Measurements from ENCODE around the gene SLC41A1.
"Not testable (repeated sequence)": the region's sequence is repeated elsewhere in the genome, so short reads cannot be mapped to it uniquely, and the experiment has no call there.

SLC41A1 gene

DNA sequence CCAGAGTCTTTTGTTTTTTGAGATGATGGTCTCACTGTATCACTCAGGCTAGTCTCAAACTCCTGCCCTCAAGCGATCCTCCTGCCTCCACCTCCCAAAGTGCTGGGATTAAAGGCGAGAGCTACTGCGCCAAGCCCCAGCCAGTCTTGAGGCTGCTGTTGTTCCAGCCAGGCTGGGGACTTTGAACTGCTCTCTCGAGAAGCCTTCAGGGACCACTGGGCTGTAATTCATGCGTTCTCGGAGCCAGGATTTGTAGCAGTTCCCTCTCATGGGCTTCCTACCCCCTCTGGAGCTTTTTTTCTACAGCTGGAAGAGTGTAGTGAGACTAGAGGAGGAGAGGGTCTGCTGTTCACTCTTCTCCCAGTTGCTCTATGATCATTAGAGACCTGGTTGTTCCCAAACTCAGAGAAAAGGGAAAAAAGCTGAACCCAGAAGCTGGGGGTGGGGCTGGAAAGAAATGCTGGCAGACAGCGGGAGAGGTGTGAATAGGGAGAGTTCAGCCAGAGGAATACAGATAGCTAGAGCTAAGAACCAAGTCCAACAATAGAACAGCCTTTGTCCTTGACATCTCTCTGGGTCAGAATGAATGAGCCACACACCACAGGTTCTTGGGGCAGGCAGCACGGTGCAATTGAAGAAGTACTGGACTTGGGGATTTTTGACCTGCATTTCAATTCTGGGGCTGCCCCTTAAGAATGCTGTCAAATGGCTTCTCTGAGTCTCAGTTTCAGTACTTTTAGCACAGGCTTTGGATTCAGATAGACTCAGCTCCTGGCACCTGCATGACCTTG, 13.2 kb upstream of the SLC41A1 start:
- H4K20me1 ChIP-seq (ENCODE audit: insufficient read depth, low read length), result no peaks in the 10 kb centered on the region
- peaks cover 26% of the 10 kb centered on the region for H3K36me3 ChIP-seq (replicated peaks; ENCODE audit: low read depth, low read length)
- peak overlapping the region; percentile 84 for H3K27ac ChIP-seq (ENCODE audit: low read length)
- no peak overlapping the region for H2AFZ ChIP-seq (ENCODE audit: low read depth, low read length)
- H3K79me2 ChIP-seq (ENCODE audit: low read length), result peaks cover 38% of the 10 kb centered on the region
- peak overlapping the region; percentile 62 for H3K9ac ChIP-seq (ENCODE audit: low read length)
- H3K9me3 ChIP-seq (ENCODE audit: insufficient read depth, low read length), result peaks cover 24% of the 10 kb centered on the region
- H3K27me3 ChIP-seq (ENCODE audit: low read depth, low read length), result no peaks in the 10 kb centered on the region
- peaks cover 51% of the 10 kb centered on the region for H3K4me1 ChIP-seq (ENCODE audit: low read length)
- peak overlapping the region; percentile 55 for H3K4me3 ChIP-seq (ENCODE audit: low read length)
- peak overlapping the region; percentile 71 for H3K4me2 ChIP-seq (ENCODE audit: low read length)
- no peak for TF ChIP-seq EZH2phosphoT487 (IDR thresholded peaks at IDR 0.05; ENCODE audit: low read depth)
- TF ChIP-seq, protein P1, sequence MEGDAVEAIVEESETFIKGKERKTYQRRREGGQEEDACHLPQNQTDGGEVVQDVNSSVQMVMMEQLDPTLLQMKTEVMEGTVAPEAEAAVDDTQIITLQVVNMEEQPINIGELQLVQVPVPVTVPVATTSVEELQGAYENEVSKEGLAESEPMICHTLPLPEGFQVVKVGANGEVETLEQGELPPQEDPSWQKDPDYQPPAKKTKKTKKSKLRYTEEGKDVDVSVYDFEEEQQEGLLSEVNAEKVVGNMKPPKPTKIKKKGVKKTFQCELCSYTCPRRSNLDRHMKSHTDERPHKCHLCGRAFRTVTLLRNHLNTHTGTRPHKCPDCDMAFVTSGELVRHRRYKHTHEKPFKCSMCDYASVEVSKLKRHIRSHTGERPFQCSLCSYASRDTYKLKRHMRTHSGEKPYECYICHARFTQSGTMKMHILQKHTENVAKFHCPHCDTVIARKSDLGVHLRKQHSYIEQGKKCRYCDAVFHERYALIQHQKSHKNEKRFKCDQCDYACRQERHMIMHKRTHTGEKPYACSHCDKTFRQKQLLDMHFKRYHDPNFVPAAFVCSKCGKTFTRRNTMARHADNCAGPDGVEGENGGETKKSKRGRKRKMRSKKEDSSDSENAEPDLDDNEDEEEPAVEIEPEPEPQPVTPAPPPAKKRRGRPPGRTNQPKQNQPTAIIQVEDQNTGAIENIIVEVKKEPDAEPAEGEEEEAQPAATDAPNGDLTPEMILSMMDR (IDR thresholded peaks at IDR 0.05; ENCODE audit: low read depth, low read length), result no peak

DNA sequence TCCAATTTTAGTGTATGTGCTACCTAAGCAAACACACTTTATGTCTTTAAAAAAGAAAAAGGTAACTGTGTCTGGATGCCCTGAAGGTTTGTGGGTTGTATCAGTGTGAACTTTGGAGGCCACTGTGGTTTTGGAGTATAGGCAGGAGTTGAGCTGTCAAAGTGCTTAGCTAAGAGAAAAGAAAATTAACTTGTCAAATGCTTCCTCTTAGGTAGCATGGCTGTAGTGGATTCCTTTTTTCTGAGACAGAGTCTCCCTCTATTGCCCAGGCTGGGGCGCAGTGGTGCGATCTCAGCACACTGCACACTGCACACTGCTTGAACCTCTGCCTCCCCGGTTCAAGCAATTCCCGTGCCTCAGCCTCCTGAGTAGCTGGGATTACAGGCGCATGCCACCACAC, 11.2 kb upstream of the SLC41A1 start:
- no peak for TF ChIP-seq EZH2phosphoT487 (IDR thresholded peaks at IDR 0.05; ENCODE audit: low read depth)
- TF ChIP-seq, protein P1 (IDR thresholded peaks at IDR 0.05; ENCODE audit: low read depth, low read length), result no peak
- H3K27ac ChIP-seq (ENCODE audit: low read length), result peak overlapping the region; percentile 55

DNA sequence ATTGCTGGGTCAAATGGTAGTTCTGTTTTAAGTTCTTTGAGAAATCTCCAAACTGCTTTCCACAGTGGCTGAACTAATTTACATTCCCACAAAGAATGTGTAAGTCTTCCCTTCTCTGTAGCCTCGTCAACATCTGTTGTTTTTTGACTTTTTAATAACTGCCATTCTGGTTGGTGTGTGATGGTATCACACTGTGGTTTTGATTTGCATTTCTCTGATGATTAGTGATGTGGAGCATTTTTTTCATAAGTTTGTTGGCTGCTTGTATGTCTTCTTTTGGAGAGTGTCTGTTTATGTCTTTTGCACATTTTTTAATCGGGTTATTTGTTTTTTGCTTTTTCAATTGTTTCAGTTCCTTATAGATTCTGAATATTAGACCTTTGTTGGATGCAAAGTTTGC, 10.3 kb upstream of the SLC41A1 start:
- H3K36me3 ChIP-seq (replicated peaks; ENCODE audit: low read depth, low read length), result peaks cover 30% of the 10 kb centered on the region
- H3K4me3 ChIP-seq (ENCODE audit: low read length); H2AFZ ChIP-seq (ENCODE audit: low read depth, low read length); H4K20me1 ChIP-seq (ENCODE audit: insufficient read depth, low read length); H3K4me2 ChIP-seq (ENCODE audit: low read length); H3K27me3 ChIP-seq (ENCODE audit: low read depth, low read length); H3K9ac ChIP-seq (ENCODE audit: low read length): not testable (repeated sequence)
- peak overlapping the region; percentile 10 for H3K27ac ChIP-seq (ENCODE audit: low read length)
- H3K9me3 ChIP-seq (ENCODE audit: insufficient read depth, low read length), result peaks cover 24% of the 10 kb centered on the region
- peaks cover 38% of the 10 kb centered on the region for H3K79me2 ChIP-seq (ENCODE audit: low read length)
- H3K4me1 ChIP-seq (ENCODE audit: low read length), result peaks cover 44% of the 10 kb centered on the region

More for the DNA sequence above, 11.2 kb upstream of the SLC41A1 start:
- Histone ChIP-seq H3K4me3 (ENCODE audit: low read length) (no peak overlapping the region), H3K27me3 (ENCODE audit: low read depth, low read length) (no peaks in the 10 kb centered on the region), H2AFZ (ENCODE audit: low read depth, low read length) (no peak overlapping the region), H3K79me2 (ENCODE audit: low read length) (peaks cover 38% of the 10 kb centered on the region), H3K36me3 (replicated peaks; ENCODE audit: low read depth, low read length) (peaks cover 30% of the 10 kb centered on the region), H3K9ac (ENCODE audit: low read length) (no peak overlapping the region), H4K20me1 (ENCODE audit: insufficient read depth, low read length) (no peaks in the 10 kb centered on the region), H3K9me3 (ENCODE audit: insufficient read depth, low read length) (peaks cover 24% of the 10 kb centered on the region), H3K4me2 (ENCODE audit: low read length) (no peak overlapping the region), H3K4me1 (ENCODE audit: low read length) (peaks cover 51% of the 10 kb centered on the region)

DNA sequence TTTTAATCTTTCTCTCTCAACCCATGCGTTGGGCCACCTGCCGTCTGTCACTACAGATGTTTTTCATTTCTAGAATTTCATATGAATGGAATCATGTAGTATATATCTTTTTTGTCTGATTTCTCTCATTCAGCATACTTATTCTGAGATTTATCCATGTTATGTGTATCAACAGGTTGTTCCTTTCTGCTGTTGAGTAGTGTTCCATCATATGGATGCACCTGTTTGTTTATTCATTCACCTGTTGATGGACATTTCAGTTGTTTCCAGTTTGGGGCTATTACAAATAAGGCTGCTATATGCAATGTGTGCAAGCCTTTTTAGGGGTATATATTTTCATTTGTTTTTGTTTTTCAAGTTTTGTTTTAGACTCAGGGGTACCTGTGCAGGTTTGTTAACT, 9.4 kb upstream of the SLC41A1 start:
- Histone ChIP-seq H3K9ac (ENCODE audit: low read length) (no peak overlapping the region), H3K36me3 (replicated peaks; ENCODE audit: low read depth, low read length) (peaks cover 30% of the 10 kb centered on the region), H3K4me3 (ENCODE audit: low read length) (no peak overlapping the region), H3K4me1 (ENCODE audit: low read length) (peaks cover 35% of the 10 kb centered on the region), H2AFZ (ENCODE audit: low read depth, low read length) (no peak overlapping the region), H3K79me2 (ENCODE audit: low read length) (peaks cover 32% of the 10 kb centered on the region), H4K20me1 (ENCODE audit: insufficient read depth, low read length) (no peaks in the 10 kb centered on the region), H3K4me2 (ENCODE audit: low read length) (no peak overlapping the region), H3K27me3 (ENCODE audit: low read depth, low read length) (no peaks in the 10 kb centered on the region), H3K9me3 (ENCODE audit: insufficient read depth, low read length) (peaks cover 24% of the 10 kb centered on the region), H3K27ac (ENCODE audit: low read length) (no peak overlapping the region)
- TF ChIP-seq EZH2phosphoT487 (IDR thresholded peaks at IDR 0.05; ENCODE audit: low read depth), result no peak

DNA sequence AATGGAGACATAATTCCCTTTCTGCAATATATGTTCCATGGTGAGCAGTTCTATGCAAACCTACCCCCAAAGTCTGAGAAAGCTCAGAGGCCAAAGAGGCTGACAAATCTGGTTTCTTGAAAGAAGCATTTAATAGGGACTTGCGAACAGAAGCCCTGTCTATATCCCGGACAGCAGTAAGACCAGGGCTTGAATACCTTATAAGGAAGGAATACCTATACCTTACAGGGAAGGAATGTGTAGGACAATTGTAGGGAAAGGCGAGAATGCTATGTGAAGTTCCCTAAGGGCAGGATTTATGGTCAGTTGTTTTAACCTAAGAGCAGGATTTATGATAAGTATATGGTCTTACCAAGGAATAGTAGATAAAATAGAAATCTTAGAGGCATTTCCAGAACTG, 5.0 kb upstream of the SLC41A1 start:
- Histone ChIP-seq H3K79me2 (ENCODE audit: low read length) (peaks cover 22% of the 10 kb centered on the region), H3K4me2 (ENCODE audit: low read length) (no peak overlapping the region), H3K4me1 (ENCODE audit: low read length) (peaks cover 8% of the 10 kb centered on the region), H3K27me3 (ENCODE audit: low read depth, low read length) (no peaks in the 10 kb centered on the region), H3K27ac (ENCODE audit: low read length) (no peak overlapping the region), H3K4me3 (ENCODE audit: low read length) (no peak overlapping the region), H3K9ac (ENCODE audit: low read length) (no peak overlapping the region), H4K20me1 (ENCODE audit: insufficient read depth, low read length) (no peaks in the 10 kb centered on the region), H3K9me3 (ENCODE audit: insufficient read depth, low read length) (peaks cover 11% of the 10 kb centered on the region; the same call in 1 of the 2 replicates), H2AFZ (ENCODE audit: low read depth, low read length) (no peak overlapping the region), H3K36me3 (replicated peaks; ENCODE audit: low read depth, low read length) (peaks cover 21% of the 10 kb centered on the region)
- TF ChIP-seq EZH2phosphoT487 (IDR thresholded peaks at IDR 0.05; ENCODE audit: low read depth), result no peak
- TF ChIP-seq, protein P1 (IDR thresholded peaks at IDR 0.05; ENCODE audit: low read depth, low read length), result no peak
